IMR-90 (cell line): Measurements from ENCODE around the gene UBE2V1. TPM values are rescaled to one million over a fixed set of nuclear protein-coding genes. Genes with fewer than 3 reads are reported as not detected.

Experiments used
- ATAC-seq: fragments of 200-7000 bp; cut with Tn5 transposase; 2 replicates; pipeline ENCODE4 v1.9.1; 2020; ENCODE audit warnings: low read depth, mild to moderate bottlenecking, moderate library complexity
- BruUV-seq: library from RNA; stranded (reverse); fragments of 400-500 nt; replicated peaks from 2 replicates; lab custom pipeline; 2021; lab: Mats Ljungman, UMichigan
- CTCF ChIA-PET: fragments of 300-600 bp; formaldehyde crosslinking; extraction: SDS; loops from one replicate; lab custom pipeline; 2021; ENCODE audit warnings: antibody characterized with exemption; lab: Yijun Ruan, JAX
- POLR2A ChIA-PET: fragments of 300-600 bp; sonication (Branson Sonifier 250); formaldehyde crosslinking; loops from one replicate; lab custom pipeline; 2022; ENCODE audit warnings: antibody characterized with exemption; ENCODE audit not compliant: unreplicated experiment; lab: Charles Lee
- DNase-seq: peaks from one replicate; pipeline ENCODE4 v3.0.0; 2013
- H2AFZ ChIP-seq: replicated peaks from 2 replicates; pipeline ENCODE3; 2013; ENCODE audit warnings: low read length, mild to moderate bottlenecking; ENCODE audit not compliant: poor library complexity
- H2AK5ac ChIP-seq: 2 replicates; pipeline ENCODE4 v1.6.1; 2013; ENCODE audit warnings: low read depth, low read length, inconsistent platforms
- H2AK9ac ChIP-seq: replicated peaks from 2 replicates; pipeline ENCODE3; 2013; ENCODE audit warnings: mild to moderate bottlenecking, low read depth, low read length, moderate library complexity; ENCODE audit not compliant: poor library complexity
- H2BK120ac ChIP-seq: 2 replicates; pipeline ENCODE4 v1.6.1; 2013; ENCODE audit warnings: low read depth, low read length, inconsistent platforms
- H2BK15ac ChIP-seq: 3 replicates; pipeline ENCODE4 v1.6.1; 2013; ENCODE audit warnings: low read depth, low read length, inconsistent platforms
- H2BK20ac ChIP-seq: 2 replicates; pipeline ENCODE4 v1.6.1; 2013; ENCODE audit warnings: low read depth, mild to moderate bottlenecking, inconsistent platforms, low read length, moderate library complexity
- H2BK5ac ChIP-seq: 2 replicates; pipeline ENCODE4 v1.6.1; 2013; ENCODE audit warnings: mild to moderate bottlenecking, low read depth, low read length, inconsistent platforms; ENCODE audit not compliant: poor library complexity, severe bottlenecking
- H3K14ac ChIP-seq: replicated peaks from 2 replicates; pipeline ENCODE4 v1.6.1; 2013; ENCODE audit warnings: low read depth, low read length, inconsistent platforms
- H3K18ac ChIP-seq: 2 replicates; pipeline ENCODE4 v1.6.1; 2013; ENCODE audit warnings: low read depth, low read length, control low read depth
- H3K23ac ChIP-seq: 2 replicates; pipeline ENCODE4 v1.6.1; 2013; ENCODE audit warnings: low read depth, low read length, inconsistent platforms
- H3K27ac ChIP-seq: 2 replicates; pipeline ENCODE4 v1.5.1; 2013; ENCODE audit warnings: mild to moderate bottlenecking, control low read depth, low read length; ENCODE audit not compliant: insufficient read depth
- H3K27me3 ChIP-seq: 2 replicates; pipeline ENCODE4 v1.6.1; 2013; ENCODE audit warnings: low read length; ENCODE audit not compliant: control insufficient read depth, insufficient read depth
- H3K36me3 ChIP-seq: 2 replicates; pipeline ENCODE4 v1.6.1; 2013; ENCODE audit warnings: low read length, mixed read lengths; ENCODE audit not compliant: control insufficient read depth, insufficient read depth
- H3K4ac ChIP-seq: 2 replicates; pipeline ENCODE4 v1.6.1; 2013; ENCODE audit warnings: low read depth, low read length, inconsistent platforms
- H3K4me1 ChIP-seq: 2 replicates; pipeline ENCODE4 v1.6.1; 2013; ENCODE audit warnings: low read length, mixed read lengths; ENCODE audit not compliant: control insufficient read depth, insufficient read depth
- H3K4me2 ChIP-seq: 2 replicates; pipeline ENCODE4 v1.6.1; 2013; ENCODE audit warnings: low read depth, mild to moderate bottlenecking, control low read depth, low read length, moderate library complexity
- H3K4me3 ChIP-seq: 2 replicates; pipeline ENCODE4 v1.5.1; 2013; ENCODE audit warnings: low read depth, mild to moderate bottlenecking, control low read depth, low read length, moderate library complexity; ENCODE audit not compliant: insufficient read depth
- H3K56ac ChIP-seq: 2 replicates; pipeline ENCODE4 v1.6.1; 2013; ENCODE audit warnings: low read length, inconsistent platforms; ENCODE audit not compliant: insufficient read depth; ENCODE audit errors: extremely low read depth
- H3K79me1 ChIP-seq, 2 experiments: 2 replicates each; pipeline ENCODE4 v1.6.1; 2013; ENCODE audit warnings: low read length in 2 of 2, inconsistent platforms in 1 of 2, low read depth in 1 of 2
- H3K9ac ChIP-seq: 2 replicates; pipeline ENCODE4 v1.6.1; 2013; ENCODE audit warnings: low read depth, low read length, control low read depth
- H3K9me1 ChIP-seq: 2 replicates; pipeline ENCODE4 v1.6.1; 2013; ENCODE audit warnings: low read length, inconsistent platforms; ENCODE audit not compliant: insufficient read depth
- H3K9me3 ChIP-seq: 2 replicates; pipeline ENCODE4 v1.6.1; 2013; ENCODE audit warnings: low read length; ENCODE audit not compliant: control insufficient read depth, insufficient read depth
- H4K20me1 ChIP-seq: 2 replicates; pipeline ENCODE4 v1.6.1; 2013; ENCODE audit warnings: low read length, inconsistent platforms; ENCODE audit not compliant: insufficient read depth
- H4K5ac ChIP-seq: 2 replicates; pipeline ENCODE4 v1.6.1; 2013; ENCODE audit warnings: mild to moderate bottlenecking, low read depth, low read length, control low read depth
- H4K8ac ChIP-seq, 2 experiments: 2 replicates each; pipeline ENCODE4 v1.6.1; 2013; ENCODE audit warnings: low read depth in 2 of 2, low read length in 2 of 2, control low read depth in 1 of 2, inconsistent platforms in 1 of 2
- H4K91ac ChIP-seq: 2 replicates; pipeline ENCODE4 v1.6.1; 2013; ENCODE audit warnings: low read depth, low read length, inconsistent platforms; ENCODE audit not compliant: insufficient read depth
- BHLHE40 ChIP-seq: fragments of 150-350 bp; IDR thresholded peaks from 2 replicates; pipeline ENCODE4 v1.6.1; 2016; ENCODE audit warnings: mild to moderate bottlenecking, low read depth, low read length
- MAZ ChIP-seq: IDR thresholded peaks from 2 replicates; pipeline ENCODE4 v1.6.1; 2012; ENCODE audit warnings: low read depth, mild to moderate bottlenecking, low read length, improper control_type of control experiment, moderate library complexity, borderline replicate concordance
- WGBS, 2 experiments: methylation state at CpG; one replicate each; pipeline versions ENCODE4 v1.1.5 to v1.1.7; 2013; ENCODE audit warnings: missing lambda C conversion rate in 2 of 2; ENCODE audit not compliant: insufficient read length in 1 of 2; ENCODE audit errors: extremely low coverage in 2 of 2; 5-methylcytosine and 5-hydroxymethylcytosine counted together
- dilution Hi-C: fragments of 300-500 bp; cut with HindIII; formaldehyde crosslinking; loops from one replicate; pipeline ENCODE4 v1.14.3; 2018; ENCODE audit warnings: low sequenced_read_pairs; ENCODE audit not compliant: unreplicated experiment
- in situ Hi-C: fragments of 300-500 bp; cut with MboI; formaldehyde crosslinking; loops from 3 replicates; pipeline ENCODE4 v1.14.3; 2019; ENCODE audit warnings: low sequenced_read_pairs, inconsistent platforms, mixed read lengths
- intact Hi-C: fragments of 100-400 bp; cut with micrococcal nuclease; formaldehyde crosslinking; loops from 2 replicates; pipeline ENCODE4 v1.10.0; 2022
- polyA plus RNA-seq, 3 experiments: library from polyadenylated mRNA; depleted of rRNA; stranded (reverse); fragments of >200 nt; gene quantifications; 2 replicates each; pipeline ENCODE4 v1.2.3, GENCODE V29; 2012; ENCODE audit warnings: low replicate concordance in 1 of 3
- total RNA-seq: library from RNA; depleted of rRNA; stranded (reverse); fragments of >200 nt; gene quantifications from 2 replicates; pipeline ENCODE4 v1.2.3, GENCODE V29; 2012

UBE2V1 gene
- total and polyA plus RNA-seq, 2 of the 4 experiments (the other 2 are of a cell fraction): 20.1 to 138 TPM

DNA sequence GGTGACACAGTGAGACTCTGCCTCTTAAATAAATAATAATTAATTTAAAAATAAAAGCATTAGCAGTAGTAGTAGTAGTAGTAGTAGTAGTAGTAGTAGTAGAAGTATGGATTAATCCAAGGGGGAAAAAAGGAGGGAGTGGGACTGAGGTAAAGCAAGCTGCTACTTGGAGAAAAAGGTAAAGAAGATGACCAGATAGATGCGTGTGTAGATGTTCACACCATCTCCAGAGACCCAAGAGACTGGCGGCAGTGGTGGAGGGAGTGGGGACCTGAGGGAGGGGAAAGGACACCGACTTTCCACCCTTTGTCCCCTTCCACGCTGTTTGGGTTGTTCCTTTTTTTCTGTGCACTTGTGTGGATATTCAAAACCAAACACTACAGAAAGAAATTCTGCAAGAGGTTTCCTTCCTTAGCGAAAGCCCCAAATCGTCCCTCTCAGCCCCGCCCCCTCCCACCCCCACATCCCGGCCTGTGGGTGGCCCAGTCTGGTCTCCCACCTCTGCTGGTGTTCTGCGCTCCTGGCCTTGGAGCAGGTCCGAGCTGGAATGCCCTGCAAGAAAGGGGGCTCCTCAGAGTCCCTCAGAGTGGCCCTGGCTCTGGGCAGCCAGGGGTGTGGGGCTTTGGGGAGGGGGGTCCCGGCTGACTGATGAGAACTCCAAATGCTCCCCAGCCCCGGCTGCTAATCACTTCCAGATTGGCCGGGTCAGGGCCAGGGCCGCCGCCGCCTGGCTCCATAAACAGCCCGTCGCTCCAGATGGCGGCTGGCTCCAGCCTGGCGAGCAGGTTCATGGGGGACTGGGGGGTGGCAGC lies 60.2 kb downstream of the UBE2V1 start:
- Histone ChIP-seq H3K79me1 (no peaks in the 10 kb centered on the region), H3K4ac (no peak overlapping the region), H3K9me3 (no peaks in the 10 kb centered on the region), H3K14ac (no peak overlapping the region), H3K23ac (no peak overlapping the region), H2AK5ac (0 out of 2 replicates have a peak overlapping the region, but pooled peaks have one; percentile 4), H4K20me1 (no peaks in the 10 kb centered on the region), H3K56ac (no peak overlapping the region), H2BK120ac (no peak overlapping the region), H3K9me1 (no peaks in the 10 kb centered on the region), H2AK9ac (peak overlapping the region; percentile 60), H3K18ac (no peak overlapping the region), H2BK15ac (no peak overlapping the region), H3K9ac (no peak overlapping the region), H3K4me2 (no peak overlapping the region), H3K4me1 (peaks cover 12% of the 10 kb centered on the region), H3K27me3 (no peaks in the 10 kb centered on the region), H3K36me3 (no peaks in the 10 kb centered on the region), H4K5ac (no peak overlapping the region), H2AFZ (no peak overlapping the region), H3K4me3 (no peak overlapping the region), H4K91ac (no peak overlapping the region), H3K27ac (no peak overlapping the region), H4K8ac (no peak overlapping the region), H2BK20ac (no peak overlapping the region), H2BK5ac (no peak overlapping the region)
- in situ Hi-C loops (no loop called here), intact Hi-C loops (no loop called here), dilution Hi-C loops (no loop called here)
- DNase-seq (no peak), ATAC-seq (no peak)
- ChIA-PET CTCF (no interaction called here), POLR2A (no interaction called here)
- peak; percentile 61 for TF ChIP-seq BHLHE40
- TF ChIP-seq MAZ: no peak
- WGBS, 2 experiments: 20% methylated on average over 1 of the region's 20 CpGs; no CpG with 5 or more reads in 1 of the 2 experiments
- no TSS peak for BruUV-seq
